DLD1 (cell line): ENCODE measurements around the gene ALDH3A1.

ENCODE experiments used
- in situ Hi-C: cut with HindIII; loops from 2 replicates; pipeline ENCODE4 v1.10.0; 2017; ENCODE audit warnings: low sequenced_read_pairs

The ALDH3A1 gene

DNA sequence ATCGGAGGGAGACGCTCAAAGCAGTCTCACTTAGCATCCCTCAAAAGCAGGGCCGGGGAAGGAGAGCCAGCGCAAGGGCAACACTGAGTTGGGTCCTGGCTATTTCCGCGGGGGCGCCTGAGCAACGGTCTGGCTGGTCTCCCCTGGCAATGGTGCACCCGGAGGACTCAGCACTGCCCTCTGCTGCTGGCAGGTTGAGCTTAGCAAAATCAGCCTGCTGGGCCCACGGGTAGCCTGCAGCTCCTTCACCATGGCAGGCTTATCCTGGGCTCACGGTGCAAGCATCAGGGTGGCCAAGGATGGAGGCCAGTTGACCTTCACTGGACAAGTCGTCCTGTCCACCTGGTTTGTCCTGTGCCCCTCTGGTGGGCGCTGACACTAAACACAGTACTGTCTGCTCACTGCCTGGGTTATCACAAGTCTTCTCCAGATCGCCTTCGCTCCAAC is 14.4 kb upstream of the ALDH3A1 start:
- in situ Hi-C loops, result no loop called here

DNA sequence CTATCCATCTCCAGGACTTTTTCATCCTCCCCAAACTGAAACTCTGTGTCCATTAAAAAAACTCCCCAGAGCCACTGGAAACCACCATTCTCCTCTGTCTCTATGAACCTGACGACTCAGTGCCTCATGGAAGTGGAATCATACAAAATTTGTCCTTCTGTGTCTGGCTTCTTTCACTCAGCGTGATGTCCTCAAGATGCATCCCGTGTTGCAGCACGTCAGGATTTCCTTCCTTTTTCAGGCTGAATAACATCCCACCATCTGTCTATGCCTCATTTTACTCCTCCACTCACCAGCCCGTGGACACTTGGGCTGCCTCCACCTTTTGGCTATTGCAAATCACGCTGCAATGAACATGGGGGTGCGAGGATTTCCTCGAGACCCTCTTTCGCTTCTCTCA is 12.6 kb upstream of the ALDH3A1 start:
- in situ Hi-C loops, result no loop called here

DNA sequence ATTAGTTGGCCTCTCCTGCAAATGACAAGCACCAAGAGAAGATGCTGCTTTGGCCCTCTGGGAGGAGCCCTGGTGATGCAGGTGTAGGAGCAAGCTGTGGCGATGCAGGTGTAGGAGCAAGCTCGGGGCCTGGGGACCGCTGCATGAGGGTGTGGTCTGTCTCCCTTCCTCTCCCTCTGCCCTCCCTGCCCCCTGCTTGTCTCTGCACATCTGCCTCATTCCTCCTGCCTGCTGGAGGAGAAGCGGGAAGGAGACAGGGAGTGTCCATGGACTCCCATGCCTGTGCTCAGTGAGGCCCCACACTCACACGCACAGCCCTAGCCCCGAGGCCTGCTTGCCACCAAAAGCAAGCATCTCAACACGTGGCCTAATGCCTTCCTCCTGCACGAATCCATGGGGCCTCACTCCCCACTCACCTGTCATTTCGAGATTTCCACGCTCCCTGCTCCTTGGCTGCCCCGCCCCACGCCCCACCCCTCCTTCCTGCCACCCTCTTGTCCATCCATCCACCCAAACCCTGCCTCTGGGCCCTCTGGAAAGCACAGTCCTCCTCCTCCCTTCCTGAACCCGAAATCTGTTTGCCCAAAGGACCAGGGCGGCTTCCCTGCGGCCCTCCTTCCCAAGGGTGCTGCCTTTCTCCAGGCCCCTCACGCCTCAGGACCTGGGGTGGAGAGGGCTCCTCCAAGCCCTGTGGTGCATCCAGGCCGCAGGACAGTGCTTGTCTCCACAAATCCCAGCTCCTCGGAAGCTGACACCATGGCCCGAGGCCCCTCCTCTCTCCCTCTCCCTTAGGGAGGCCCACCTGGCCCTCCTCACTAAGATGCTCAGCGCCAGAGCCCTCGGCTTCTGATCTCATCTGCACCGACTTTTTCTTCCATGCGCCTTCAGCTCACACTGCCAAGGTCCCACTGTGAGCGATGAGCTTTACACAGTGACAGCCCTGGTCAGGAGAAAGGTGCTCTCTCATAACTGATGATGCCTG is 11.8 kb upstream of the ALDH3A1 start:
- in situ Hi-C loops, result no loop called here

GRCh38 chr17:19757536-19758180 is 9.6 kb upstream of the ALDH3A1 start:
- in situ Hi-C loops, result no loop called here

- in situ Hi-C loops, result no loop called here
These were observed 8.4 kb upstream of the ALDH3A1 start for GRCh38 chr17:19756546-19756945.

GRCh38 chr17:19755821-19756510 is 7.9 kb upstream of the ALDH3A1 start:
- in situ Hi-C loops, result no loop called here

- in situ Hi-C loops, result no loop called here
These were observed 7.3 kb upstream of the ALDH3A1 start for GRCh38 chr17:19755392-19755791.

- in situ Hi-C loops, result no loop called here
These were observed 5.8 kb upstream of the ALDH3A1 start for GRCh38 chr17:19753661-19754463.

GRCh38 chr17:19753051-19753509 is 5.0 kb upstream of the ALDH3A1 start:
- in situ Hi-C loops, result no loop called here

GRCh38 chr17:19752216-19753050 is 4.3 kb upstream of the ALDH3A1 start:
- in situ Hi-C loops, result no loop called here

DNA sequence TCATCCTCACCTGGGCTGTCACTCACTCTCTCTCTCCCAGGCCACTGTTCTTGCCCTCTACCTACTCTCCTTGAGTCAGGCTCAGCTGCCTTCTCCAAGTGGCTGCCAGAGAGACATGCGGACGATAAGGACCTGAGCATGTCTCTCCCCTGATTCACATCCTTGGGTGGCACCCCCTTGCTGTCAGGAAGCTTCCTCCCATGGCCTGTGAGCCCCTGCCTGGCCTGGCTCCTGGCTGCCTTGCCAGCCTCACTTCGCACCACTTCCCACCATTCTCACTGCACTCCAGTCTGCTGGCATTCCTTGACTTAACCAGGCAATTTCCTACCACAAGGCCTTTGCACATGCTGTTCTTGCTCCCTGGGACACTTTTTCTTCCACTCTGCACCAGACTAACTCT is 2.7 kb upstream of the ALDH3A1 start:
- in situ Hi-C loops, result no loop called here

DNA sequence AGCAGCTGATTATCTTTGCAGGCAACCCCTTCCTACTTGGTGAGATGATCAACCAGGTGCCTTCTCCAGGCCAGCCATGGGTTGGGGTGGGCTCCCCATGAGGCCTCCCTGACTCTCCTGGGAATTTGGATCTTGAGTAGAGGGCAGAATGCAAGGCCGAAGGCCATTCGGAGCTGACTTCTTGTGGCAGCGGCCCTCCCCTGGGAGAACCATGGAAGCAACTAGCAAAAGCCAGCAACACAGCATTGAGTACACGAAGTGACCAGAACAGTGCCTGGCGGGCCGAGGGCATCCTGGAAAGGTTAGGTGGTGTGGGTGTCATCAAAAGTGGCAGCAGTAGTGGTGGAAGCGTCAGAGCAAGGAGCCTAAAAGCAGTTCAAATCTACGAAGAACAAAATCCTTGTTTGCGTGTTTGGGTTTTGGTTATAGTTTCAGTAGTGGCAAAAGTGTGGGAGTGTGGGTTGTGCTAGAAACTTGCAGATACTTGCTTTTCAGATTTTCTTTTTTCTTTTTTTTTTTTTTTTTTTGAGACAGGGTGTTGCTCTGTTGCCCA is 2.0 kb upstream of the ALDH3A1 start:
- in situ Hi-C loops, result no loop called here

GRCh38 chr17:19748807-19749193 is 702 bp upstream of the ALDH3A1 start:
- in situ Hi-C loops, result no loop called here

DNA sequence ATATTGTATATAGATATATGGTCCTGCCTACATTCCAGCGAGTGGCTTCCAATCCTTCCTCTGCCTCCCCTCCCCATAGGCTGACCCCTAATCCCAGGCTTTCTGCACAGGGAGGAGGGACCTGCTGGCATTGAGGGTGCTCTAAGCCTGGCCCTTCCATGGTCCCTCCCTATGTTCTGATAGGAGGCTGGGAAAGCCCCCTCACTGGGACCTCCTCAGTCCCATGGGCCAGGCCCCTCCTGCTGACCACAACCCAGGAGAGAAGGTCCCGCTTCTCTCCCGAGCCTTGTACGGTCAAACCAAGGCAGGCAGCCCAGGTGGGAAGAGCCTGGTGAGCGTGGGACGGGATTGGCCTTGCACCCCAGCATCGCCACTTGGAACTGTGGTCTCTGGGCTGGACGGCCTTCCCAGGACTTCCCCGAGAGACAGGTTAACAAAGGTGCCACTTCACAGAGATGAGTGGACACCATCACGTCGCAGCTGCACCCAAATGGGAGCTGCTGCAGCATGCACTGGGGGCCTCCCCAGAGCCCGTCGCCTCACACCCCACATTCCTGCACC is 859 bp downstream of the ALDH3A1 start:
- in situ Hi-C loops, result no loop called here

GRCh38 chr17:19746517-19746916 is 1.6 kb downstream of the ALDH3A1 start:
- in situ Hi-C loops, result no loop called here

GRCh38 chr17:19744922-19745757 is 3.0 kb downstream of the ALDH3A1 start:
- in situ Hi-C loops, result no loop called here

DNA sequence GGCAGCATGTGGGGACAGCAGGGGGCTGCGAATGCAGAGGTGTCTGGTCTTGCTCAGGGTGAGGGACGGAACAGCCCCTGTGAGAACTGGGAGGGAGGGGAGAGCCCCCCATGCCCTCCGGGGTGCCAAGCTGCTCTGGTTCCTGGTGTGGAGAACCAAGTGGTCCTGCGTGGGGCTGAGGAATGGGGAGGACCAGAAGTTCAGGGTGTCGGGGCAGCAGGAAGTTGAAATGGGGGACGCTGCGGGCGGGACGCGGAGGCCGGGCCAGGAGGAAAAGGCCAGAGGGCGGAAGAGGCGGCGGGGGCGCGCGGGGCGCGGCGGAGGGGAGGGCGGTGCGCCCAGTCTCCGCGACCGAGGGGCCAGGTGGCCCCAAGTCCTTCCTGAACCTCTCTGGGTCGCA is 3.6 kb downstream of the ALDH3A1 start:
- in situ Hi-C loops, result no loop called here
